Mesenchymal stem cell (in vitro differentiated cells and primary cell): ENCODE results near the gene CCL4.

Experiments
- DNase-seq: peaks from one replicate; pipeline ENCODE4 v3.0.0-alpha.2; 2013
- H2AFZ ChIP-seq: one replicate; pipeline ENCODE4 v1.6.1; 2013; ENCODE audit warnings: low read depth, mild to moderate bottlenecking, control low read depth, inconsistent platforms, low read length, moderate library complexity
- H2AK5ac ChIP-seq: 2 replicates; pipeline ENCODE4 v1.6.1; 2013; ENCODE audit warnings: low read length, moderate library complexity, mild to moderate bottlenecking, inconsistent platforms; ENCODE audit not compliant: severe bottlenecking
- H2BK120ac ChIP-seq: one replicate; pipeline ENCODE4 v1.6.1; 2013; ENCODE audit warnings: low read depth, mild to moderate bottlenecking, inconsistent platforms, low read length, moderate library complexity
- H2BK12ac ChIP-seq, 2 experiments: one replicate each; pipeline ENCODE4 v1.6.1; 2013; ENCODE audit warnings: inconsistent platforms in 2 of 2, low read length in 2 of 2, mild to moderate bottlenecking in 2 of 2, moderate library complexity in 2 of 2, control low read depth in 1 of 2
- H2BK15ac ChIP-seq: one replicate; pipeline ENCODE4 v1.6.1; 2013; ENCODE audit warnings: mild to moderate bottlenecking, low read depth, inconsistent platforms; ENCODE audit not compliant: poor library complexity, severe bottlenecking
- H2BK5ac ChIP-seq: 2 replicates; pipeline ENCODE4 v1.6.1; 2013; ENCODE audit warnings: low read depth, mild to moderate bottlenecking, low read length, control low read depth, inconsistent platforms; ENCODE audit not compliant: poor library complexity, severe bottlenecking
- H3K14ac ChIP-seq, 2 experiments: one replicate each; pipeline ENCODE4 v1.6.1; 2013; ENCODE audit warnings: inconsistent platforms in 2 of 2, low read length in 2 of 2, control low read depth in 1 of 2, mild to moderate bottlenecking in 1 of 2, moderate library complexity in 1 of 2
- H3K18ac ChIP-seq, 2 experiments: one replicate each; pipeline ENCODE4 v1.6.1; 2013; ENCODE audit warnings: inconsistent platforms in 2 of 2, low read length in 2 of 2, control low read depth in 1 of 2, low read depth in 1 of 2, mild to moderate bottlenecking in 1 of 2
- H3K23ac ChIP-seq, 2 experiments: one replicate each; pipeline ENCODE4 v1.6.1; 2013; ENCODE audit warnings: inconsistent platforms in 2 of 2, low read length in 2 of 2, mild to moderate bottlenecking in 2 of 2, moderate library complexity in 2 of 2, control low read depth in 1 of 2
- H3K27ac ChIP-seq: 2 replicates; pipeline ENCODE4 v1.5.1; 2013; ENCODE audit warnings: mild to moderate bottlenecking, moderate library complexity, low read length, control low read depth, inconsistent platforms; ENCODE audit not compliant: poor library complexity, severe bottlenecking
- H3K27me3 ChIP-seq, 2 experiments: 2 replicates each; pipeline versions ENCODE4 v1.6.1 to v1.7.0; 2013; ENCODE audit warnings: low read length in 2 of 2, mild to moderate bottlenecking in 2 of 2, moderate library complexity in 2 of 2, control low read depth in 1 of 2, inconsistent platforms in 1 of 2; ENCODE audit not compliant: control insufficient read depth in 1 of 2, insufficient read depth in 1 of 2
- H3K36me3 ChIP-seq, 2 experiments: 2 replicates each; pipeline versions ENCODE4 v1.6.1 to v1.7.0; 2013; ENCODE audit warnings: low read length in 2 of 2, control low read depth in 1 of 2, inconsistent platforms in 1 of 2, low read depth in 1 of 2, mild to moderate bottlenecking in 1 of 2; ENCODE audit not compliant: insufficient read depth in 2 of 2, control insufficient read depth in 1 of 2
- H3K4ac ChIP-seq, 2 experiments: one replicate each; pipeline ENCODE4 v1.6.1; 2013; ENCODE audit warnings: inconsistent platforms in 2 of 2, low read length in 2 of 2, mild to moderate bottlenecking in 2 of 2, moderate library complexity in 2 of 2, control low read depth in 1 of 2, low read depth in 1 of 2
- H3K4me1 ChIP-seq: 2 replicates; pipeline ENCODE4 v1.6.1; 2013; ENCODE audit warnings: low read depth, low read length, control low read depth; ENCODE audit not compliant: control insufficient read depth, insufficient read depth
- H3K4me2 ChIP-seq: 2 replicates; pipeline ENCODE4 v1.6.1; 2013; ENCODE audit warnings: low read length, mild to moderate bottlenecking, inconsistent platforms; ENCODE audit not compliant: poor library complexity, severe bottlenecking
- H3K4me3 ChIP-seq, 2 experiments: 2 replicates each; pipeline versions ENCODE4 v1.5.1 to v1.7.0; 2013; ENCODE audit warnings: low read length in 2 of 2, mild to moderate bottlenecking in 2 of 2, control low read depth in 1 of 2, low read depth in 1 of 2; ENCODE audit not compliant: insufficient read depth in 1 of 2
- H3K79me1 ChIP-seq: replicated peaks from 2 replicates; pipeline ENCODE4 v1.6.1; 2013; ENCODE audit warnings: mild to moderate bottlenecking, control low read depth, low read length, inconsistent platforms; ENCODE audit not compliant: poor library complexity, severe bottlenecking
- H3K9ac ChIP-seq: 2 replicates; pipeline ENCODE4 v1.7.0; 2013; ENCODE audit warnings: mild to moderate bottlenecking, low read length, moderate library complexity
- H3K9me3 ChIP-seq: 2 replicates; pipeline ENCODE4 v1.7.0; 2013; ENCODE audit warnings: mild to moderate bottlenecking, low read length; ENCODE audit not compliant: control insufficient read depth
- H4K8ac ChIP-seq: one replicate; pipeline ENCODE4 v1.6.1; 2013; ENCODE audit warnings: inconsistent platforms, mild to moderate bottlenecking, low read length, moderate library complexity
- H4K91ac ChIP-seq: one replicate; pipeline ENCODE4 v1.6.1; 2013; ENCODE audit warnings: mild to moderate bottlenecking, low read length, inconsistent platforms
- WGBS: methylation state at CpG from one replicate; pipeline ENCODE4 v1.1.7; 2013; ENCODE audit warnings: mixed read lengths; 5-methylcytosine and 5-hydroxymethylcytosine counted together

CCL4 gene

GRCh38 chr17:36142235-36142634 lies 38.6 kb downstream of the CCL4 start:
- H3K14ac ChIP-seq = no peak overlapping the region
- no peak overlapping the region for H3K4me2 ChIP-seq
- H2AK5ac ChIP-seq = no peak overlapping the region
- no peak overlapping the region for H3K4me3 ChIP-seq
- no peak overlapping the region for H4K8ac ChIP-seq
- no peak overlapping the region for H3K23ac ChIP-seq
- H3K79me1 ChIP-seq = no peaks in the 10 kb centered on the region
- H3K18ac ChIP-seq = no peak overlapping the region
- peaks cover 0 to 24% of the 10 kb centered on the region in 2 experiments for H3K27me3 ChIP-seq
- H3K9me3 ChIP-seq = no peaks in the 10 kb centered on the region
- no peak overlapping the region for H2BK15ac ChIP-seq
- H3K4me1 ChIP-seq = no peaks in the 10 kb centered on the region
- H3K27ac ChIP-seq = no peak overlapping the region
- no peak for DNase-seq
- no peak overlapping the region for H2BK5ac ChIP-seq
- H4K91ac ChIP-seq = no peak overlapping the region
- no peak overlapping the region for H2BK12ac ChIP-seq
- H2AFZ ChIP-seq = no peak overlapping the region
- H2BK120ac ChIP-seq = no peak overlapping the region
- no peaks in the 10 kb centered on the region for H3K36me3 ChIP-seq
- no peak overlapping the region for H3K9ac ChIP-seq
- H3K4ac ChIP-seq = no peak overlapping the region

DNA sequence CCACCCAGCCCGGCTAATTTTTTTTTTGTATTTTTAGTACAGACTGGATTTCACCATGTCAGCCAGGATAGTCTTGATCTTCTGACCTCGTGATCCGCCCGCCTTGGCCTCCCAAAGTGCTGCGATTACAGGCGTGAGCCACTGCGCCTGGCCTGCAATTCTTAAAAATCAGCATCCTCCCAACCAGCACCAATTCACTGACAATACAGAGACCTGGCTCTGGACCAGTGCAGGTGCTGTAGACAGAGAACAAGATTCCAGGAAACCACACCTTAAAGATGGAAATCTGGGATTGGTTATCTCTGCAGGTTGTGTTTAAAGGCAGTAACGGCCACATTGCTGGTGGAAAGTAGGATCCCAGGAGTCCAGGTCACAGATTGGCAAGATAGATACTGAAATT lies 39.2 kb downstream of the CCL4 start:
- Histone ChIP-seq H3K14ac (no peak overlapping the region), H2BK5ac (no peak overlapping the region), H2BK15ac (no peak overlapping the region), H3K4ac (no peak overlapping the region), H3K36me3 (no peaks in the 10 kb centered on the region), H2BK120ac (no peak overlapping the region), H3K9me3 (no peaks in the 10 kb centered on the region), H3K9ac (no peak overlapping the region), H3K27me3 (peaks cover 3 to 18% of the 10 kb centered on the region in 2 experiments), H2AFZ (no peak overlapping the region), H3K79me1 (no peaks in the 10 kb centered on the region), H2AK5ac (no peak overlapping the region), H3K27ac (no peak overlapping the region), H3K4me1 (no peaks in the 10 kb centered on the region), H4K91ac (no peak overlapping the region), H3K18ac (no peak overlapping the region), H4K8ac (no peak overlapping the region), H3K23ac (no peak overlapping the region), H3K4me3 (no peak overlapping the region), H2BK12ac (no peak overlapping the region), H3K4me2 (no peak overlapping the region)
- 90% methylated on average over 8 of the region's 8 CpGs for WGBS
- no peak for DNase-seq

- Histone ChIP-seq H3K23ac (no peak overlapping the region), H3K4me3 (no peak overlapping the region), H2BK15ac (no peak overlapping the region), H2BK12ac (no peak overlapping the region), H4K91ac (no peak overlapping the region), H3K4ac (no peak overlapping the region), H3K4me2 (no peak overlapping the region), H3K9me3 (no peaks in the 10 kb centered on the region), H2AFZ (no peak overlapping the region), H3K27ac (no peak overlapping the region), H3K18ac (no peak overlapping the region), H2AK5ac (no peak overlapping the region), H3K36me3 (no peaks in the 10 kb centered on the region), H3K79me1 (no peaks in the 10 kb centered on the region), H2BK5ac (no peak overlapping the region), H3K4me1 (no peaks in the 10 kb centered on the region), H2BK120ac (no peak overlapping the region), H3K9ac (no peak overlapping the region), H3K14ac (no peak overlapping the region), H4K8ac (no peak overlapping the region), H3K27me3 (peaks cover 3 to 16% of the 10 kb centered on the region in 2 experiments)
- WGBS = 78% methylated on average over 1 of the region's 2 CpGs
- no peak for DNase-seq
Measured at GRCh38 chr17:36144014-36144413, 40.4 kb downstream of the CCL4 start.

GRCh38 chr17:36144981-36145729 lies 41.5 kb downstream of the CCL4 start:
- no peak overlapping the region for H4K91ac ChIP-seq
- H2BK12ac ChIP-seq = no peak overlapping the region

More at GRCh38 chr17:36144981-36145729, 41.5 kb downstream of the CCL4 start:
- no peak overlapping the region for H3K14ac ChIP-seq
- H3K27ac ChIP-seq = no peak overlapping the region
- no peak overlapping the region for H2BK15ac ChIP-seq
- no peaks in the 10 kb centered on the region for H3K36me3 ChIP-seq
- no peak overlapping the region for H3K4ac ChIP-seq
- H2AK5ac ChIP-seq = no peak overlapping the region
- WGBS = 92% methylated on average over 2 of the region's 5 CpGs
- H2BK5ac ChIP-seq = no peak overlapping the region
- H3K9ac ChIP-seq = no peak overlapping the region
- no peaks in the 10 kb centered on the region for H3K79me1 ChIP-seq
- no peak overlapping the region for H3K18ac ChIP-seq
- peaks cover 3 to 16% of the 10 kb centered on the region in 2 experiments for H3K27me3 ChIP-seq
- no peak overlapping the region for H3K4me3 ChIP-seq
- H2AFZ ChIP-seq = no peak overlapping the region
- H3K23ac ChIP-seq = no peak overlapping the region
- H3K4me2 ChIP-seq = no peak overlapping the region
- H3K9me3 ChIP-seq = no peaks in the 10 kb centered on the region
- no peak overlapping the region for H4K8ac ChIP-seq
- H2BK120ac ChIP-seq = no peak overlapping the region
- H3K4me1 ChIP-seq = no peaks in the 10 kb centered on the region
- no peak for DNase-seq
